GM18507 (cell line): Measurements from ENCODE around the gene HACD2.

Experiments
- DNase-seq: peaks from one replicate; pipeline ENCODE4 v3.0.0; 2011; ENCODE audit warnings: low read depth; ENCODE audit not compliant: insufficient read length; ENCODE audit errors: extremely low spot score
- FAIRE-seq: peaks from 2 replicates; lab custom pipeline; 2011; peaks lifted over from hg19 to GRCh38; lab: Jason Lieb, UNC

HACD2 gene

GRCh38 chr3:123584988-123585937 lies at the start of gene HACD2:
Gene HACD2, minus strand, starts transcription at chr3:123585053. Its CDS starts 26 bp downstream, at chr3:123585027.
- DNase-seq (peak; percentile 85), FAIRE-seq (peak; percentile 97)

GRCh38 chr3:123634149-123635051 lies 49.5 kb upstream of the HACD2 start:
- FAIRE-seq: no peak

GRCh38 chr3:123633530-123633929 lies 48.7 kb upstream of the HACD2 start:
- FAIRE-seq: no peak

More at GRCh38 chr3:123634149-123635051, 49.5 kb upstream of the HACD2 start:
- no peak for DNase-seq

GRCh38 chr3:123632161-123632655 lies 47.4 kb upstream of the HACD2 start:
- DNase-seq: no peak
- no peak for FAIRE-seq

More at GRCh38 chr3:123633530-123633929, 48.7 kb upstream of the HACD2 start:
- DNase-seq: no peak

- no peak for FAIRE-seq
- no peak for DNase-seq
Measured at GRCh38 chr3:123629747-123630047, 44.8 kb upstream of the HACD2 start.

GRCh38 chr3:123628996-123629746 lies 44.3 kb upstream of the HACD2 start:
- FAIRE-seq: no peak
- DNase-seq: no peak

- no peak for FAIRE-seq
- DNase-seq: no peak
Measured at GRCh38 chr3:123627673-123628670, 43.1 kb upstream of the HACD2 start.

GRCh38 chr3:123626881-123627280 lies 42.0 kb upstream of the HACD2 start:
- DNase-seq (no peak), FAIRE-seq (no peak)

GRCh38 chr3:123624302-123624701 lies 39.4 kb upstream of the HACD2 start:
- FAIRE-seq: no peak
- no peak for DNase-seq

GRCh38 chr3:123623346-123623880 lies 38.6 kb upstream of the HACD2 start:
- no peak for DNase-seq
- no peak for FAIRE-seq

- FAIRE-seq (no peak), DNase-seq (no peak)
Measured at GRCh38 chr3:123622766-123623165, 37.9 kb upstream of the HACD2 start.

- FAIRE-seq (no peak), DNase-seq (no peak)
Measured at GRCh38 chr3:123621850-123622189, 37.0 kb upstream of the HACD2 start.

GRCh38 chr3:123621186-123621849 lies 36.5 kb upstream of the HACD2 start:
- FAIRE-seq (no peak), DNase-seq (no peak)

- no peak for DNase-seq
- no peak for FAIRE-seq
Measured at GRCh38 chr3:123620343-123620742, 35.5 kb upstream of the HACD2 start.

GRCh38 chr3:123618768-123619484 lies 34.1 kb upstream of the HACD2 start:
- DNase-seq (no peak), FAIRE-seq (no peak)

GRCh38 chr3:123618076-123618708 lies 33.3 kb upstream of the HACD2 start:
- no peak for FAIRE-seq
- DNase-seq: no peak

GRCh38 chr3:123616593-123616992 lies 31.7 kb upstream of the HACD2 start:
- FAIRE-seq: no peak

More at GRCh38 chr3:123616593-123616992, 31.7 kb upstream of the HACD2 start:
- no peak for DNase-seq
